ENCODE results near the gene TOX2.

TOX2 gene

GRCh38 chr20:44106615-44107014, 192.0 kb downstream of the TOX2 start:
- no peak for DNase-seq (ENCODE audit: low spot score)

- no peak for DNase-seq (ENCODE audit: low spot score)
Measured at GRCh38 chr20:44109951-44110361, 195.3 kb downstream of the TOX2 start.

GRCh38 chr20:44110816-44111568, 196.3 kb downstream of the TOX2 start:
- DNase-seq (ENCODE audit: low spot score) = no peak

GRCh38 chr20:44111712-44112335, 197.2 kb downstream of the TOX2 start:
- DNase-seq (ENCODE audit: low spot score) = no peak

GRCh38 chr20:44112456-44112855, 197.8 kb downstream of the TOX2 start:
- DNase-seq (ENCODE audit: low spot score) = no peak

GRCh38 chr20:44112889-44113617, 198.4 kb downstream of the TOX2 start:
- no peak for DNase-seq (ENCODE audit: low spot score)

- no peak for DNase-seq (ENCODE audit: low spot score)
Measured at GRCh38 chr20:44113618-44114376, 199.1 kb downstream of the TOX2 start.

GRCh38 chr20:44115181-44115580, 200.5 kb downstream of the TOX2 start:
- DNase-seq (ENCODE audit: low spot score) = no peak

- no peak for DNase-seq (ENCODE audit: low spot score)
Measured at GRCh38 chr20:44115762-44116644, 201.4 kb downstream of the TOX2 start.

GRCh38 chr20:44117296-44118184, 202.9 kb downstream of the TOX2 start:
- DNase-seq (ENCODE audit: low spot score) = no peak

GRCh38 chr20:44118185-44119033, 203.8 kb downstream of the TOX2 start:
- DNase-seq (ENCODE audit: low spot score) = no peak
